KBM-7 (cell line): ENCODE measurements around the gene MMP1.

Source experiments
- DNase-seq: peaks from one replicate; pipeline ENCODE4 v3.0.0-alpha.2; 2015
- in situ Hi-C: fragments of 300-500 bp; cut with MboI; formaldehyde crosslinking; loops from 2 replicates; pipeline ENCODE4 v1.14.3; 2020; ENCODE audit warnings: low sequenced_read_pairs, low pct_unique_long_range_greater_than_20kb, mixed read lengths

The MMP1 gene

GRCh38 chr11:102798012-102798746 lies at the start of gene MMP1:
Gene MMP1 (minus strand): TSS chr11:102798160. CDS start chr11:102798092, 68 bp downstream.
- in situ Hi-C loops: no loop called here
- DNase-seq: no peak

- DNase-seq: no peak
- in situ Hi-C loops: no loop called here
Observed at GRCh38 chr11:102846292-102846691, 48.3 kb upstream of the MMP1 start.

- in situ Hi-C loops: no loop called here
- no peak for DNase-seq
Observed at GRCh38 chr11:102843489-102843888, 45.5 kb upstream of the MMP1 start, which contains the start of gene MMP3. Gene MMP3 (minus strand): TSS chr11:102843609. CDS start chr11:102843546, 63 bp downstream.

GRCh38 chr11:102842930-102843329 lies 45.0 kb upstream of the MMP1 start:
- in situ Hi-C loops: no loop called here
- no peak for DNase-seq

- in situ Hi-C loops: no loop called here
- DNase-seq: no peak
Observed at GRCh38 chr11:102840018-102840417, 42.1 kb upstream of the MMP1 start.

GRCh38 chr11:102837646-102838045 lies 39.7 kb upstream of the MMP1 start:
- in situ Hi-C loops: no loop called here
- DNase-seq: no peak

- in situ Hi-C loops: no loop called here
- no peak for DNase-seq
Observed at GRCh38 chr11:102837156-102837555, 39.2 kb upstream of the MMP1 start.

- in situ Hi-C loops: no loop called here
Observed at GRCh38 chr11:102836290-102836875, 38.4 kb upstream of the MMP1 start.

GRCh38 chr11:102833731-102834130 lies 35.8 kb upstream of the MMP1 start:
- no peak for DNase-seq
- in situ Hi-C loops: no loop called here

More at GRCh38 chr11:102836290-102836875, 38.4 kb upstream of the MMP1 start:
- no peak for DNase-seq

- in situ Hi-C loops: no loop called here
Observed at GRCh38 chr11:102832612-102833011, 34.7 kb upstream of the MMP1 start.

GRCh38 chr11:102831489-102832440 lies 33.8 kb upstream of the MMP1 start:
- in situ Hi-C loops: no loop called here
- peak; percentile 9 for DNase-seq

More at GRCh38 chr11:102832612-102833011, 34.7 kb upstream of the MMP1 start:
- no peak for DNase-seq

- in situ Hi-C loops: no loop called here
- no peak for DNase-seq
Observed at GRCh38 chr11:102831128-102831488, 33.1 kb upstream of the MMP1 start.

- DNase-seq: no peak
- in situ Hi-C loops: no loop called here
Observed at GRCh38 chr11:102830001-102830727, 32.2 kb upstream of the MMP1 start.

GRCh38 chr11:102829316-102830000 lies 31.5 kb upstream of the MMP1 start:
- in situ Hi-C loops: no loop called here
- DNase-seq: no peak

- no peak for DNase-seq
- in situ Hi-C loops: no loop called here
Observed at GRCh38 chr11:102824556-102824955, 26.6 kb upstream of the MMP1 start.

GRCh38 chr11:102819491-102819890 lies 21.5 kb upstream of the MMP1 start:
- no peak for DNase-seq
- in situ Hi-C loops: no loop called here

- in situ Hi-C loops: no loop called here
- no peak for DNase-seq
Observed at GRCh38 chr11:102813484-102813883, 15.5 kb upstream of the MMP1 start.

- in situ Hi-C loops: no loop called here
Observed at GRCh38 chr11:102812188-102812587, 14.2 kb upstream of the MMP1 start.

More at GRCh38 chr11:102812188-102812587, 14.2 kb upstream of the MMP1 start:
- DNase-seq: no peak
